ENCODE results near the gene FAM120AOS.

GRCh38 chr9:93450945-93451815 is 2.2 kb downstream of the FAM120AOS start, which contains the start of gene FAM120A:
- TF ChIP-seq CTCF (IDR thresholded peaks at IDR 0.05) (no peak), EZH2phosphoT487 (IDR thresholded peaks at IDR 0.05) (no peak)

Measured in neural progenitor cell (in vitro differentiated cells).